ENCODE results near the gene ASAP2.

The ASAP2 gene

DNA sequence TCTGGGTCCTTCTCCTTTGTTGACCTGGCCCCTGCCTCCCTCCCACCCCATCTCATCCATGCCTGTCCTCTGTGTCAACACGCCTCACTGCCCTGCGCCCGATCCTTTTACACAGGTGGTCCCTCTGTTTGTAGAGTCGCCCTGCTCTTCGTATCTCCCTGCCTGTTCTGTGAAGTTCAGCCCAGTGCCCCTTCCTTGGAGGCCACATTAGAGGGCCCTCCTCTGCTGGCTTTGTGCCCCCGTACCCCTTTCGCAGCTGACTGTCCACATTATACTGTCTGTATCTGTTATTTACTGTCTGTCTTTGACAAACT is 25.5 kb downstream of the ASAP2 start:
- DNase-seq (ENCODE audit: low read depth): no peak

DNA sequence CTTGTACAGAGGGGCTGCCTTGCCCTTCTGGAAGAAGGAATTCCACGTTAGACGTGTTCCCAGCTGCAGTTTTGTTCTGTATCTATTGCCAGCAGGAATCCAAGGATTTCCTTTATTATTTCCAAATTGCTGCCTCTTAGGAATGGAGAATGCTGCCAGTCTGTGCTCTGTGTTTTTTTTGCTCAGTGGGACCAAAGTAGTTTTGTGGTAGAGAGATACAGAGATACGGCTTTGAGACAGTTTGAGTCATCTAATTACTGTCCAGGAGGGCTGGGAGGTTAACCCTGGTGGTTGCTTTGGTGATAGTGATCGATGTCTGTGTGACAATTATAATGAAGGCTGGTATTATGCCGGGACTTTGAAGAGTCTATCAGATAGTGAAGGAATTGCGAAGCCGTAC is 26.3 kb downstream of the ASAP2 start:
- no peak for DNase-seq (ENCODE audit: low read depth)

- DNase-seq (ENCODE audit: low read depth): no peak
Observed at GRCh38 chr2:9234680-9235146, 28.1 kb downstream of the ASAP2 start.

DNA sequence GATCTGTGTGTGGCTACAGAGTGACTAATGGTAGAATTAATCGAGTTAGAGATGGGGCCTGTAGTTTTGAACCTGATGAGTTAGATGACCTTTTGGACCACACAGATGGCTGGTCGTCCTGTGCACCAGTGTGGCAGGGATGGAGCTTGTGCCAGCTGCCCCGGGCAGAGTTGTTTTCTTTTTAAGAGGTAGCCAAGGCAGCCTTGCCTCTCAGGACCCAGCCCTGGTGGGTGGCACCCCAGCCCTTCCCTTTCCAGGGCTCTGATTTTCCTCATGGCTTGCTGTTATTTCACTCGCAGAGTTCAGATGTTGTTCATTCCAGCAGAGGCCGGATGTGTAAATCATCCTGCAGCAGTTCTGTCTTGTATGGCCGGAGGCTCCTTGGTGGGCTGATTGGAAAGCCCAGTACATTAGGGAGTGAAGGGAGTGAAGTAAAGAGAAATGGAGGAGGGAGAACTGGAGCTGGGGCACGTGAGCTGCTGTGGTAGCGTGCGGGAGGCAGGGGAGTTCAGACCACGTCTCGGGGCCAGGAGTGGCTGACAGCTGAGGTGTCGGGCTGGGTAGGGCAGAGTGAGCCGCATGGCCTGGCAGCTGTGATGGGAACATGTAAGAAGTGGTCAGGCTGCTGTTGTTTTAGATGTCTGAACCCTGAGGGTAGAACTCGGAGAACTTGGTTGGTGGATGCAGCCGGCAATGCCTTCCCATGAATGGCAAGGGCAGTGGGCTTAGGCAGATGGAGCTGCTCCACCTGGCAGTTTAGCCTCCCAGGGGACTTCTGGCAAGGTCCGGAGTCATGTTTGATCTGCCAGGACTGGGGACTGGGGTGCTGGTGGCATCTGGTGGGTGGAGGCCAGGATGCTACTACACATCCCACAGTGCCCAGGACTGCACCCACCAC is 28.8 kb downstream of the ASAP2 start:
- no peak for DNase-seq (ENCODE audit: low read depth)

- DNase-seq (ENCODE audit: low read depth): no peak
Observed at GRCh38 chr2:9236045-9236344, 29.4 kb downstream of the ASAP2 start.

GRCh38 chr2:9236867-9237266 is 30.3 kb downstream of the ASAP2 start:
- no peak for DNase-seq (ENCODE audit: low read depth)

- no peak for DNase-seq (ENCODE audit: low read depth)
Observed at GRCh38 chr2:9237831-9238230, 31.2 kb downstream of the ASAP2 start.

GRCh38 chr2:9238591-9239326 is 32.1 kb downstream of the ASAP2 start:
- DNase-seq (ENCODE audit: low read depth): no peak

GRCh38 chr2:9239616-9240015 is 33.0 kb downstream of the ASAP2 start:
- DNase-seq (ENCODE audit: low read depth): no peak

DNA sequence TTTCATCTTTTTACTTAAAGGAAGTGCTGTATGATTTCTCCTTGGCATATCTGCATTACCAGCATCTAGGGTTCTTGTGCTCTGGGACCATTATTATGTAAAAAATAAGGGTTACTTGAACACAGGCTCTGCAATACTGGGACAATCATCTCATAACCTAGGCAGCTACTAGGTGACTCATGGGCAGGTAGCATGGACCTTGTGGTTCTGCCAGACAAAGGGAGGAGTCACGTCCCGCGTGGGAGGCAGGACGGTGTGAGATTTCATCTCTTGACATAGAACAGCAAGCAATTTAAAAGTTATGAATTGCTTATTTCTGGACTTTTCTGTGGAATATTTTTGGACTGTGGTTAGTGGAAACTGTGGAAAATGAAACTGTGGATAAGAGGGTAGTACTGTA is 34.1 kb downstream of the ASAP2 start:
- no peak for DNase-seq (ENCODE audit: low read depth)

DNA sequence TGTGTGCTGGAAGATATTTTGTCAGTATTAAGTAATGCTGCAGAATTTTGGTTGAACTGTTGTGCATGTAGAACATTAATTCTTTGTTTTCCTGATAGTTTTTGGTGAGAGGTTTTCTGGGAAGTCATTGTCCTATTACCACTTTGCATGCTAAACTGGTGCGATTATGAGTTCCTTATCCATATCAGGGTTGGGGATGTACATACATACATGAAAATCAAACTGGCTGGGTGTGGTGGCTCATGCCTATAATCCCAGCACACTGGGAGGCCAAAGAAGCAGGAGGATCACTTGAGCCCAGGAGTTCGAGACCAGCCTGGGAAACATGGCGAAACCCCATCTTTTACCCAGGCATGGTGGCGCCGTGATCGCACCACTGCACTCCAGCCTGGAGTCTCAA is 34.6 kb downstream of the ASAP2 start:
- DNase-seq (ENCODE audit: low read depth): no peak

GRCh38 chr2:9243357-9243756 is 36.7 kb downstream of the ASAP2 start:
- DNase-seq (ENCODE audit: low read depth): no peak

DNA sequence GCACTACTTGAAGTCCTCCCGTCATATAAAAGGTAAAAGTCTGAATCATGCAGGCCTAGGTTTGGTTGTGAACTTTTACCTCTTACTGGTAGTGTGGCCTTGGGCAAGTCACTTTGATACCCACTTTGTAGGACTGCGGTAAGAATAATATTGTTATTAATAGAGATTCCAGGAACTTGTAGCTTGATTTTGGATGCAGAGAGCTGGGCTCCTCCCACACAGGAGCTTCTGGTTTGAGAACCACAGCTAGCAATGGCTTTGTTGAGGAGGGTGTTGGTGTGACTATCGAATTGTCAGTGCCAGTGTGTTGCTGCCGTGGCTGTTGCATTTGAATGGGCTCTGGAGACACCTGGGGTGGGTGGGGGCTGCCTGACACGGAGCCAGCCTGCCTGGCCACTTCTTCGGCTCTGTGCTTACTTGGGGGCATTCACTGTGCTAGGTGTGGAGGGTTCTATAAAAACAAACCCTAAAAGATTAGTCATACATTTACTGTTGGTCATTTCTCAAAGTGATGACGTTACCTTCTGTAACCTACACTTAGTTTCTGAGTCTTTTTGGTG is 38.5 kb downstream of the ASAP2 start:
- DNase-seq (ENCODE audit: low read depth): no peak

GRCh38 chr2:9247177-9247576 is 40.6 kb downstream of the ASAP2 start:
- no peak for DNase-seq (ENCODE audit: low read depth)

GRCh38 chr2:9247786-9248185 is 41.2 kb downstream of the ASAP2 start:
- no peak for DNase-seq (ENCODE audit: low read depth)

DNA sequence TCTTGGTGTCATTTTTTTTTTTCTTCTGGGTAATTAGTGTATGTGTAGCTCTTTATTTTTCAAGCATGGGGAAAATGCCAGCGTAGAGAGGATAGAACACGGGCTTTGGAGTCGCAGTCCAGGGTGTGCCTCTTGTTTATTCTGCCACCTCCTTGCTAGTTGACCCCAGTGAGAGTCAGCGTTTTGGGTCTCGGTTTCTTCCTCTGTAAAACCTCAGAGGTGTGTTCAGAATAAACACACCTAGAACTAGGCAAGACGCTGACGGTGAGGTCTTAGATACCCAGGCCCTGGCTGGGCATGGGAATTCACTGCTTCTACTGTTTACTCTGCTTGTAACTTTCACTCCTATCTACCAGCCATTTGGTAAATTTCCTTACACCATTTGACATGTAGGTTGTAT is 41.8 kb downstream of the ASAP2 start:
- no peak for DNase-seq (ENCODE audit: low read depth)

- DNase-seq (ENCODE audit: low read depth): no peak
Observed at GRCh38 chr2:9249020-9249800, 42.6 kb downstream of the ASAP2 start.

- DNase-seq (ENCODE audit: low read depth): no peak
Observed at GRCh38 chr2:9250091-9250490, 43.5 kb downstream of the ASAP2 start.

DNA sequence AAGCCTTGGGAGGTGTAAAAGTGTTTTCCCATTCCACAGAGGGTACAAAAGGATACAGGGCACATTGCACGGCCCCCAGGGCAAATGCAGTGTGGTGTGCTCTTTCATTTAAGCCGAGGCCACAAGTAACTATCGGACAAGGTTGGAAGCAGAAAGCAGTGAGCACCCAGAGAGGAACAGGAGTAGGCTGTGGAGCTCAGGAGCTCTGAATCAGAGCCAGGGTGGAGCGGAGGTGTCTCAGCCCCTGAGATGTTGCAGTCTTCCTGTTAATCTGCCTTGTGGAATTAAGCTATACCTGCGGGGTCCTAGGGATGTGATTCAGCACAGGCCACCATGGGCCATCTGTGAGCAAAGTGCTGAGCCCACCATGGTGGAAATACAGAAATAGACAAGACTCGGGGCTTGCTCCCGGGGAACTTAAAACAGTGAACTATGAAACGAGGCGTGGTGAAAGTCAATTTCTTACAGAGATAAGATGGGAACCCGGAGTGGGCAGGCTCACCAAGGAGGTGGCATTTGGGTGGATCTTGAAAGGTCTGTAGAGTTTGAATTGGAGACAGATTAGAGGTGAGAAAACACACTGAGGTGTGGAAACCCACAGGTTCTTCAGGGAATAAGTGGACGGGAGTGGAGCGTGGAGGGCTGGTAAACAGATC is 44.0 kb downstream of the ASAP2 start:
- DNase-seq (ENCODE audit: low read depth): no peak

DNA sequence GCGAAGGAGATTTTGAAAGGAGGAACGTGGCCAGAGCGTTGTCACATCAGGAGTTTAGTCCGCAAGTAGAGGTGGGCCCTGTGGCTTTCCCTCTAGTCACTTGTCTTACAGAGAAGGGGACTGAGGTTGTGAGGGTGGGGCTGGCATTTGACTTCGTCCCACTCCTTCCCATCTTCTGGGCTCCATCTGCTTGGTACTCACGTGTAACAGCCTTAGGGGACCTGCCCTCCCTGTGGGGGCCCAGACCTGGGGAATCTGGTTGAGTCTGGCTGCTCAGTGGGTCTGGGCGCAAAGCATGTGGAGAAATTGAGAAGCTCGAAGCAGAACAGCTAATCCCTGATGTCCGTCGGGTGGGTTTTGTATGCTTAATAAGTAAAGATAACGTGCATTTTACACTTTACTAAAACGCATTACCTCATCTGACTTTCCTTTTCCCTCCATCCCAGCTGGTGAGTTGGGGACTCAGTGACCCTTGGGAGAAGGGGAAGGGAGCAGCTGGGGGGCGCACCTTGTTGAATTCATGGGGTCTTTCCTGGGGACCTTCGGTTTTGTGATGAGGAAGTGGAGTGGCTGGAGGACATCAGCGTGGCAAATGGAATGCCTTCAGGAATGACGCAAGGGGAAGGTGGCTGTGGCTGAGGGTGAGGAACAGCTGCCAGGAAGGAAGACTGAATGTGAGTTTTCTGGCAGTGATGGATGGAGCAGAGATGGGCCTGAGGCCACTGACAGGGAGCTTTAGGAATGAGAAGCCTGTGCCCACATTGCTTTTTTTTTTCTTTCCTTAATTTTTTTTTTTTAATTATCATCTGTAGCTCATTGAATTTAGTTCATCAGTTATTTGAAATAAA is 44.8 kb downstream of the ASAP2 start:
- no peak for DNase-seq (ENCODE audit: low read depth)

- DNase-seq (ENCODE audit: low read depth): no peak
Observed at GRCh38 chr2:9252002-9252357, 45.4 kb downstream of the ASAP2 start.

All from stimulated activated CD8-positive, alpha-beta memory T cell treated with anti-CD3 and anti-CD28 coated beads, Interleukin-15, amount 100 ng/mL, for 1 hour (primary cell).